Esophagus squamous epithelium (tissue), 4 donors: ENCODE data around the gene DAPL1.

Experiments
- POLR2A ChIP-seq, 4 donors: fragments of 450-650 bp; IDR thresholded peaks; one replicate each; pipeline ENCODE4 v1.6.1; 2017; ENCODE audit warnings: antibody characterized with exemption in 4 of 4, mild to moderate bottlenecking in 4 of 4, moderate library complexity in 3 of 4
- TF ChIP-seq, protein P1 (sequence below), 6 experiments: fragments of 450-650 bp in 4 of 6; fragments of 200-600 bp in 2 of 6; sonication (generic) in 2 of 6; IDR thresholded peaks; one replicate each; pipeline ENCODE4 v1.5.1; 2016 to 2019; ENCODE audit warnings: antibody characterized with exemption in 6 of 6, mild to moderate bottlenecking in 4 of 6, moderate library complexity in 4 of 6

DNA sequence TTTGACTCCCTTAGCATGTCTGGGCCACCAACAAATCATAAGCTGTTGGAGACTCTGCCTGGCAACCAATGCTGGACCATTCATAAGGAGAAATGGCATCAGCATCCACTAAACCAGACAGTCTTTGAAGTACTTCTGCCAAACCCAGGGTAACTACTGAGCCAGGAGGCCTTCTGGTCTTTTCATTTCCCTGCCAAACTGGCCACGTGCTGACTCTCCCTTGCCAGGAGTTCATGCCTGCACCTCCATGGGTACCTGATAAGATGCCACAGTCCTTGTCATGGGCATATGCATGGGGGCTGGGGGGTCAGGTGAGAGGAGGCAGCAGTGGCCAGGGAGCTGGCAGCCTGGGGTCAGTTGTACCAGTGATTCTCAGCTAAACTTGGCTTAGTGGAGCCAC lies 34.2 kb upstream of the DAPL1 start:
- TF ChIP-seq, protein P1, sequence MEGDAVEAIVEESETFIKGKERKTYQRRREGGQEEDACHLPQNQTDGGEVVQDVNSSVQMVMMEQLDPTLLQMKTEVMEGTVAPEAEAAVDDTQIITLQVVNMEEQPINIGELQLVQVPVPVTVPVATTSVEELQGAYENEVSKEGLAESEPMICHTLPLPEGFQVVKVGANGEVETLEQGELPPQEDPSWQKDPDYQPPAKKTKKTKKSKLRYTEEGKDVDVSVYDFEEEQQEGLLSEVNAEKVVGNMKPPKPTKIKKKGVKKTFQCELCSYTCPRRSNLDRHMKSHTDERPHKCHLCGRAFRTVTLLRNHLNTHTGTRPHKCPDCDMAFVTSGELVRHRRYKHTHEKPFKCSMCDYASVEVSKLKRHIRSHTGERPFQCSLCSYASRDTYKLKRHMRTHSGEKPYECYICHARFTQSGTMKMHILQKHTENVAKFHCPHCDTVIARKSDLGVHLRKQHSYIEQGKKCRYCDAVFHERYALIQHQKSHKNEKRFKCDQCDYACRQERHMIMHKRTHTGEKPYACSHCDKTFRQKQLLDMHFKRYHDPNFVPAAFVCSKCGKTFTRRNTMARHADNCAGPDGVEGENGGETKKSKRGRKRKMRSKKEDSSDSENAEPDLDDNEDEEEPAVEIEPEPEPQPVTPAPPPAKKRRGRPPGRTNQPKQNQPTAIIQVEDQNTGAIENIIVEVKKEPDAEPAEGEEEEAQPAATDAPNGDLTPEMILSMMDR (IDR thresholded peaks at IDR 0.05): no peak
- TF ChIP-seq POLR2A (IDR thresholded peaks at IDR 0.05): no peak
